Measurements from ENCODE around the gene PDGFRB.

Gene PDGFRB

GRCh38 chr5:150073086-150073625, 82.5 kb downstream of the PDGFRB start:
- DNase-seq (ENCODE audit: low read depth in 1 of 2, low spot score in 1 of 2) = no peak
- Histone ChIP-seq H3K4me3 (replicated peaks; ENCODE audit: insufficient read depth, low read length) (no peak overlapping the region), H3K27ac (replicated peaks) (no peak overlapping the region), H3K27me3 (ENCODE audit: insufficient read depth, poor library complexity, severe bottlenecking) (no peaks in the 10 kb centered on the region)
- no peak for TF ChIP-seq SPI1 (IDR thresholded peaks at IDR 0.05; ENCODE audit: borderline replicate concordance, low read depth)
- no peak for TF ChIP-seq POLR2AphosphoS5 (IDR thresholded peaks at IDR 0.05; ENCODE audit: low read depth)
- TF ChIP-seq GABPA (IDR thresholded peaks at IDR 0.05; ENCODE audit: low read depth) = no peak
- TF ChIP-seq REST (IDR thresholded peaks at IDR 0.05; ENCODE audit: insufficient replicate concordance, low read depth) = no peak
- no peak for TF ChIP-seq CTCF (IDR thresholded peaks at IDR 0.05; ENCODE audit: insufficient read depth, low read length)

- DNase-seq (ENCODE audit: low read depth in 1 of 2, low spot score in 1 of 2) = no peak
- Histone ChIP-seq H3K27ac (replicated peaks) (no peak overlapping the region), H3K4me3 (replicated peaks; ENCODE audit: insufficient read depth, low read length) (no peak overlapping the region), H3K27me3 (ENCODE audit: insufficient read depth, poor library complexity, severe bottlenecking) (no peaks in the 10 kb centered on the region)
- no peak for TF ChIP-seq REST (IDR thresholded peaks at IDR 0.05; ENCODE audit: insufficient replicate concordance, low read depth)
- no peak for TF ChIP-seq GABPA (IDR thresholded peaks at IDR 0.05; ENCODE audit: low read depth)
- no peak for TF ChIP-seq CTCF (IDR thresholded peaks at IDR 0.05; ENCODE audit: insufficient read depth, low read length)
- TF ChIP-seq SPI1 (IDR thresholded peaks at IDR 0.05; ENCODE audit: borderline replicate concordance, low read depth) = no peak
- no peak for TF ChIP-seq POLR2AphosphoS5 (IDR thresholded peaks at IDR 0.05; ENCODE audit: low read depth)
Observed at GRCh38 chr5:150070821-150071220, 84.8 kb downstream of the PDGFRB start.

- TF ChIP-seq CTCF (IDR thresholded peaks at IDR 0.05; ENCODE audit: insufficient read depth, low read length) (no peak), POLR2AphosphoS5 (IDR thresholded peaks at IDR 0.05; ENCODE audit: low read depth) (no peak), GABPA (IDR thresholded peaks at IDR 0.05; ENCODE audit: low read depth) (no peak), SPI1 (IDR thresholded peaks at IDR 0.05; ENCODE audit: borderline replicate concordance, low read depth) (no peak), REST (IDR thresholded peaks at IDR 0.05; ENCODE audit: insufficient replicate concordance, low read depth) (no peak)
- H3K4me3 ChIP-seq (replicated peaks; ENCODE audit: insufficient read depth, low read length) = no peak overlapping the region
- no peaks in the 10 kb centered on the region for H3K27me3 ChIP-seq (ENCODE audit: insufficient read depth, poor library complexity, severe bottlenecking)
- no peak for DNase-seq (ENCODE audit: low read depth in 1 of 2, low spot score in 1 of 2)
- H3K27ac ChIP-seq (replicated peaks) = no peak overlapping the region
Observed at GRCh38 chr5:150069672-150070627, 85.7 kb downstream of the PDGFRB start.

Measured in HL-60 (cell line).